Measurements from ENCODE around the gene LRRC57. TPM values are rescaled to one million over a fixed set of nuclear protein-coding genes. Genes with fewer than 3 reads are reported as not detected.
A peak's percentile ranks its signal among the peaks of the same experiment; 100 is the strongest.

The LRRC57 gene
- total RNA-seq, 4 donors from 2014 or later, result 6.0 to 15.4 (median 10.0) TPM

DNA sequence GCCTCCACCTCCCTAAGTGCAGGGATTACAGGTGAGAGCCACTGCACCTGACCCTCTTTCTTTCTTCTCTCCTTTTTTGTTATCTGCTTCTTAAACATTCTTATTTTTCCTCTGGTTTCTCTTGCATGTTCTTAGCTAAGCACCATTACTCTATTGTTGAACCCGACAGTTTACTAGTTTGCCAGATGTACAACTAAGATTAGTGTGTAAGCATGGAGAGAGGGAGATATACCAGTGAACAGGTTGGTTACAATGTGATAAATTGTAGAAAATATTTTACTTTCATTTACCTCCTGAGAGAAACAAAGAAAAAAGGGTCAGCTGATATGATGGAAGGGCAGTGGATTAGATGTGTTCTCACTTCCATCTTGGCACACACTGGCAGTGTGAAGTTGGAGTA is 5.0 kb upstream of the LRRC57 start:
- Histone ChIP-seq H3K27me3 (no peaks in the 10 kb centered on the region), H3K9me3 (no peaks in the 10 kb centered on the region), H3K36me3 (peaks cover 0 to 2% of the 10 kb centered on the region in 2 donors), H3K27ac (no peak overlapping the region), H3K4me3 (no peak overlapping the region), H3K4me1 (peaks cover 7 to 9% of the 10 kb centered on the region in 2 donors)
- intact Hi-C loops (cut with DNase I; ENCODE audit: low total_unique reads), result loop anchor here (1.0 kb wide), 1 partner anchor 99 kb away; no protein-coding TSS in a partner anchor
- DNase-seq, result no peak
- in situ Hi-C loops (cut with MboI; ENCODE audit: low sequenced_read_pairs in 4 of 4), result no loop called here
- no peak for ATAC-seq
- TF ChIP-seq, protein P1, sequence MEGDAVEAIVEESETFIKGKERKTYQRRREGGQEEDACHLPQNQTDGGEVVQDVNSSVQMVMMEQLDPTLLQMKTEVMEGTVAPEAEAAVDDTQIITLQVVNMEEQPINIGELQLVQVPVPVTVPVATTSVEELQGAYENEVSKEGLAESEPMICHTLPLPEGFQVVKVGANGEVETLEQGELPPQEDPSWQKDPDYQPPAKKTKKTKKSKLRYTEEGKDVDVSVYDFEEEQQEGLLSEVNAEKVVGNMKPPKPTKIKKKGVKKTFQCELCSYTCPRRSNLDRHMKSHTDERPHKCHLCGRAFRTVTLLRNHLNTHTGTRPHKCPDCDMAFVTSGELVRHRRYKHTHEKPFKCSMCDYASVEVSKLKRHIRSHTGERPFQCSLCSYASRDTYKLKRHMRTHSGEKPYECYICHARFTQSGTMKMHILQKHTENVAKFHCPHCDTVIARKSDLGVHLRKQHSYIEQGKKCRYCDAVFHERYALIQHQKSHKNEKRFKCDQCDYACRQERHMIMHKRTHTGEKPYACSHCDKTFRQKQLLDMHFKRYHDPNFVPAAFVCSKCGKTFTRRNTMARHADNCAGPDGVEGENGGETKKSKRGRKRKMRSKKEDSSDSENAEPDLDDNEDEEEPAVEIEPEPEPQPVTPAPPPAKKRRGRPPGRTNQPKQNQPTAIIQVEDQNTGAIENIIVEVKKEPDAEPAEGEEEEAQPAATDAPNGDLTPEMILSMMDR (IDR thresholded peaks at IDR 0.05 in 4 of 5, conservative IDR thresholded peaks at IDR 0.05 in 1 of 5), result no peak
- no peak for TF ChIP-seq POLR2A (IDR thresholded peaks at IDR 0.05)

- Histone ChIP-seq H3K9me3 (no peaks in the 10 kb centered on the region), H3K27me3 (no peaks in the 10 kb centered on the region), H3K27ac (peak overlapping the region in 3 of 4 donors; percentile 84 to 95 (median 93)), H3K4me1 (peaks cover 27 to 30% of the 10 kb centered on the region in 2 donors), H3K4me3 (peak overlapping the region; percentile 79 to 100 (median 88)), H3K36me3 (peaks cover 3 to 11% of the 10 kb centered on the region in 2 donors)
- DNase-seq (no peak), ATAC-seq (no peak)
- no peak for TF ChIP-seq POLR2A (IDR thresholded peaks at IDR 0.05)
- TF ChIP-seq, protein P1 (IDR thresholded peaks at IDR 0.05 in 4 of 5, conservative IDR thresholded peaks at IDR 0.05 in 1 of 5), result no peak
- in situ Hi-C loops (cut with MboI; ENCODE audit: low sequenced_read_pairs in 4 of 4) (loop anchor here in 1 of 4 donors (10.0 kb wide), 1 partner anchor 95 kb away; no protein-coding TSS in a partner anchor), intact Hi-C loops (cut with DNase I; ENCODE audit: low total_unique reads) (loop anchor here (5.0 kb wide), 1 partner anchor 53 kb away; the partner anchor contains the start of gene SNAP23)
Observed at GRCh38 chr15:42549741-42550392, 1.3 kb upstream of the LRRC57 start.

DNA sequence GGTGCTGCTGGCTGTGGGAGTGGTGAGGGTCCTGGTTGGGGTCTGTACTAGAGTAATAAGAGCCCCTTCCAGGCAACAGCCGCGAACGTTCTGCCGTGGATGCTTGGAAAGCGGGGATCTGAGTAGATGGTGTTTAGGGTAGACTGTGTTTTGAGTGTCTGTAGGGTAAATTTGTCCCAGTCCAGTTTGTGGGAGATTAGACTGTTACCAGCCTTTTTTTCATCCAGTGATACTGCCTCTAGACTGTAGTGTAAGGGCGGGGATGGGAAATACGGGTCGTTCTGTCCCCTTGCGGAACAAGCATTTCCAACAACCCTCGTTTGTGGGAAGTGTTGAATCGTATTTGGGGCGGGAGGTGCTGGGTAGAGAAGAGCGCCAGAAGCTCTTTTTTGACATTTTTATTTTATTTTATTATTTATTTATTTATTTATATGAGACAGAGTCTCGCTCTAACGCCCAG is 469 bp upstream of the LRRC57 start:
- Histone ChIP-seq H3K27ac (peak overlapping the region; percentile 84 to 95 (median 90)), H3K4me3 (peak overlapping the region; percentile 79 to 100 (median 88)), H3K27me3 (no peaks in the 10 kb centered on the region), H3K4me1 (peaks cover 27 to 30% of the 10 kb centered on the region in 2 donors), H3K36me3 (peaks cover 5 to 19% of the 10 kb centered on the region in 2 donors), H3K9me3 (no peaks in the 10 kb centered on the region)
- in situ Hi-C loops (cut with MboI; ENCODE audit: low sequenced_read_pairs in 4 of 4), result loop anchor here in 1 of 4 donors (10.0 kb wide), 1 partner anchor 96 kb away; no protein-coding TSS in a partner anchor
- DNase-seq (peak in 1 of 2 donors; percentile 8), ATAC-seq (peak; percentile 31 to 39)
- intact Hi-C loops (cut with DNase I; ENCODE audit: low total_unique reads), result loop anchor here (5.0 kb wide), 1 partner anchor 52 kb away; the partner anchor contains the start of gene SNAP23
- no peak for TF ChIP-seq POLR2A (IDR thresholded peaks at IDR 0.05)
- TF ChIP-seq, protein P1 (IDR thresholded peaks at IDR 0.05 in 4 of 5, conservative IDR thresholded peaks at IDR 0.05 in 1 of 5), result no peak

- H3K4me3 ChIP-seq, result peak overlapping the region; percentile 79 to 100 (median 88)
- H3K27ac ChIP-seq, result peak overlapping the region; percentile 84 to 95 (median 90)
- H3K9me3 ChIP-seq, result no peaks in the 10 kb centered on the region
- DNase-seq (no peak), ATAC-seq (peak; percentile 3 to 14)
- in situ Hi-C loops (cut with MboI; ENCODE audit: low sequenced_read_pairs in 4 of 4) (loop anchor here in 1 of 4 donors (10.0 kb wide), 1 partner anchor 97 kb away; no protein-coding TSS in a partner anchor), intact Hi-C loops (cut with DNase I; ENCODE audit: low total_unique reads) (loop anchor here (1.0 to 5.0 kb wide), 3 partner anchors 27 to 102 kb away; partner anchors contain the start of genes SNAP23 and STARD9)
- no peaks in the 10 kb centered on the region for H3K27me3 ChIP-seq
- no peak for TF ChIP-seq POLR2A (IDR thresholded peaks at IDR 0.05)
- TF ChIP-seq, protein P1 (IDR thresholded peaks at IDR 0.05 in 4 of 5, conservative IDR thresholded peaks at IDR 0.05 in 1 of 5), result no peak
- peaks cover 27 to 30% of the 10 kb centered on the region in 2 donors for H3K4me1 ChIP-seq
- peaks cover 5 to 31% of the 10 kb centered on the region in 2 donors for H3K36me3 ChIP-seq
Observed at GRCh38 chr15:42547918-42548248, 710 bp downstream of the LRRC57 start.

Measured in gastrocnemius medialis (tissue), 4 donors.